ENCODE data around the gene ZNRF4. TPM values are rescaled to one million over a fixed set of nuclear protein-coding genes. Genes with fewer than 3 reads are reported as not detected.
A peak's percentile ranks its signal among the peaks of the same experiment; 100 is the strongest.
"Not testable (repeated sequence)": the region's sequence is repeated elsewhere in the genome, so short reads cannot be mapped to it uniquely, and the experiment has no call there.

The ZNRF4 gene
- not detected for total RNA-seq
- long read RNA-seq, donor 1, result 0 reads
- long read RNA-seq, donor 2, result 0 reads

GRCh38 chr19:5455367-5456129 is at the start of gene ZNRF4:
Gene ZNRF4, plus strand, starts transcription at chr19:5455417. Its CDS starts 75 bp downstream, at chr19:5455492.
- intact Hi-C loops (cut with DNase I), result no loop called here
- no peak for DNase-seq (ENCODE audit: low spot score)

DNA sequence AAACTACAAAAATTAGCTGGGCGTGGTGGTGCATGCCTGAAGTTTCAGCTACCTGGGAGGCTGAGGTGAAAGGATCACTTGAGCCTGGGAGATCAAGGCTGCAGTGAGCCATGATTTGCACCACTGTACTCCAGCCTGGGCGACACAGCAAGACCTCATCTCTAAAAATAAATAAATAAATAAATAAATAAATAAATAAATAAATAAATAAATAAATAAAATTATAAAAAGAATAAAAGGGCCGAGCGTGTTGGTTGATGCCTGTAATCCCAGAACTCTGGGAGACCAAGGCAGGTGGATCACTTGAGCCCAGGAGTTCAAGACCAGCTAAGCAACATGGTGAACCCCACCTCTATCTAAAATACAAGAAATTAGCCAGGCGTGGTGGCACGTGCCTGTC is 49.0 kb upstream of the ZNRF4 start:
- intact Hi-C loops (cut with DNase I); DNase-seq (ENCODE audit: low spot score): not testable (repeated sequence)

DNA sequence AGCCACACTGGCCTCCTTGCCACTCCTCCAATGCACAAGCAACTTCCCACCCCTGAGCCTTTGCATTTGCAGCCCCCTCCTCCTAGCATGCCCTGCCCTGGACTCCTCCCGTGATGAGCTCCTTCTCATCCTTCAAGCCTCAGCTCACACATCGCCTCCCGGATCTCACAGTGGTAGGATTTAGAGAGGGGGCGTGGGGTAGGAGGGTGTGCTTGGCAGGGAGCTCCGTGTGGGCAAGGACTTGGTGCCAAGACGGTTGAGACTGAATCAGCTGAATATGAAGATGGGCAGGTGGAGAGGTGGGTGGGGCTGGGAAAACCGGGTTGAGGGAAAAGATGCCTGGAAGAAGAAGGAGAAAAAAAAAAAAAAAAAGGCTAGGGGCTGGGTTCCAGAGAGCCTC is 48.4 kb upstream of the ZNRF4 start:
- no peak for DNase-seq (ENCODE audit: low spot score)
- intact Hi-C loops (cut with DNase I), result no loop called here

DNA sequence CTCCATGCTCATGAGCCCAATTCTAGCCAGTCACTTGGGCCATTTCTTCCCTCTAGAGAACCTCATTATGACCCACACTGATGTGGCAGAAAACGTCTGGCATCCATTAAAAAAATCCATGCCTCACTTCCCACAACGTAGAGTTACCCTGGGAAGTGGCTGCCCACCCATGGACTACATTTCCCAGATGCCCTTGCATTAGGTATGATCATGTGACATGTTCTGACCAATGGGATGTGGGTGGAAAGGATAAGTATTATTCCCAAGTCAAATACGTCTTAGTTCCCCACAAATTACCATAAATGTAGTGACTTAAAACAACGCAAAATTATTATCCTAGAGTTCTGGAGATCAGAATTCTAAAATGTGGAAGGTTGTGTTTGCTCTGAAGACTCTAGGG is 47.9 kb upstream of the ZNRF4 start:
- intact Hi-C loops (cut with DNase I), result no loop called here

GRCh38 chr19:5417495-5418436 is 37.5 kb upstream of the ZNRF4 start:
- intact Hi-C loops (cut with DNase I), result no loop called here
- no peak for DNase-seq (ENCODE audit: low spot score)

More for the DNA sequence above, 47.9 kb upstream of the ZNRF4 start:
- DNase-seq (ENCODE audit: low spot score), result no peak

- DNase-seq (ENCODE audit: low spot score), result no peak
These were observed 36.5 kb upstream of the ZNRF4 start for GRCh38 chr19:5418677-5419076.

DNA sequence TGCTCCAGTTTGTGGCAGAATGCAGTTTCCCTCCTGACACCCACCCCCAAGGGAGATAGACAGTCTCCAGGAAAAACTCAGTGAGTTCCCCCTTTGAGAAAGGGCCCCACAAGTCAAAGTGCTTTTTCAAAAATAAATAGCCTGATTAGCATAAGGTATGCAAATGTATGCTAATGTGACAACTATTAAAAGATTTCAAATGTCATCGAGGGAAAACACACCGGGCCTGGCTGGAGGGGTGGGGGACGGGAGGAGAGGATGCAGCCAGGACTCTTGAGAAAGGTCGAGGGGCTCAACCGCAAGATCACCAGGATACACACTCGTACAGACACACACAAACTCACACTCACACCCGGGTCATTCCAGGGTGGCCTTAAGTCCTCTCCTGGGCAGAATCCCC is 34.3 kb upstream of the ZNRF4 start:
- intact Hi-C loops (cut with DNase I), result no loop called here

More at GRCh38 chr19:5418677-5419076, 36.5 kb upstream of the ZNRF4 start:
- intact Hi-C loops (cut with DNase I), result no loop called here

DNA sequence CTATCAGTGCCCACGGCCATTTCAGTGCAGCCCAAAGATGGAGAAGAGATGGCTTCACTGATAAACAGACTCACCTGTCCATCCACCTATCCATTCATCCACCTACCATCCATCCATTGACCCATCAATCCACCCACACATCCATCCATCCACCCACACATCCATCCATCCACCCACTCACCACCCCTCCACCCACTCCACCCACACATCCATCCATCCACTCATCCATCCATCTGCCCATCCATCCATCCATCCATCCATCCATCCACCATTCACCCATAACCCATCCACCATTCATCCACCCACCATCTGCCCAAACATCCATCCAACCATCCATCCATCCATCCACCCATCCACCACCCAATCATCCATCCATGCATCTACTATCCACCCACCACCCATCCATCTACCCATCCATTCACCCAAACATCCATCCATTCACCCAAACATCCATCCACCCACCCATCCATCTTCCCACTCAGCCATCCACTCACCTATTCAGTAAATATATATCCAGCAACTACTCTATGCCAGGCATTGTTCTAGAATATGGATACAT is 31.6 kb upstream of the ZNRF4 start:
- intact Hi-C loops (cut with DNase I), result no loop called here
- peak; percentile 17 for DNase-seq (ENCODE audit: low spot score)

More for the DNA sequence above, 34.3 kb upstream of the ZNRF4 start:
- peak; percentile 24 for DNase-seq (ENCODE audit: low spot score)

DNA sequence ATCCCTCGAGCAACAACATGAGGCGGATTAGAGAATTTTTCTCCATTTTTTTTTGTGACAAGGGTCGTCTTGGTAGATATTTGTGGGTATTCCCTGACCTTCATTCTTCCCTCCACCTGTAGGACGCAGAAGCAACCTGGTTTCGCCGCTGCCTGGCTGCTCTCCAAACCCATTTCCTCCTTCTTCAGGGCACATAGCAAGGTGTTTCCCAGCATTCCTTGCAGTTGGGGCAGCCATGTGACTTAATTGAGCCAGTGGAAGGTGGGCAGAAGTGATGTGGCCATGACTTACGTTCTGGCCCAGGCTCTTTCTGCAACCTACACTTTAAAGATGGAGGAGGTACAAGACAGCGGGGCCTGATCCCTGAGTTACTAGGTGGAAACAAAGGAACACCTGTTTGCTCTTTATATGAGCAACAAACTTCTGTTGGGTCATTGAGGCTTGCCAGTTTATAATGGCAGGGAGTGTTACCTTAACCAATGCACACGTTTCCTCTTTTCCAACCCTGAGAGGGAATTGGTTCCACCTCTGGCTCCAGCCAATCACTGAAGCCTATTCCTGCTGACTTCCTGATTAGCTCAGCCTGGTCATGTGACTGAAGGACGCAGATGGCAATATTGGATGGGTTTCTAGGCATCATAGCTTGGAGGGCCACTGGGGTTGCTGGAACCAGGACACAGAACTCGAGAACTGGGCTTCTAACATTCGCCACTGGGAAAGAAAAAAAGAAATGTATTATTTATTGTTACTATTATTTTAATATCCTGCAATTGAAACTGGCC is 30.8 kb upstream of the ZNRF4 start:
- intact Hi-C loops (cut with DNase I), result no loop called here
- DNase-seq (ENCODE audit: low spot score), result peak; percentile 9

DNA sequence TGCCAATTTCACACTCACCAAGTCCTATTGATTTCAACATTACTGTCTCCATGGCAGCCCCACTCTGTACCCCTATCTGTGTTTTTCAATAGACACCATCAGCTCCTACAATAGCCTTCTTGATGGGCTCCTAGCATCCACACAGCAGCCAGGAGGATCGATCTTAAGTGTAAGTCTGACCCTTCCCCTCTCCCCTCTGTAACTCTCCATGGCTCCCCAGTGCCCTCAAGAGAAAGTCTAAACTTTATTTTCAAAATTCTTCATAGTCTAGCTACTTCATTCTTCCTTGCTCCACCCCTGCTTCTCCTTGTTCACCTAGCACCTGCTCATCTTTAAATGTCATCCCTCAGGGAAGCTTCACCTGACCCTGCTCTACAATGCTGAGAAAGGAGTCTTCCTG is 30.0 kb upstream of the ZNRF4 start:
- intact Hi-C loops (cut with DNase I), result no loop called here
- no peak for DNase-seq (ENCODE audit: low spot score)

DNA sequence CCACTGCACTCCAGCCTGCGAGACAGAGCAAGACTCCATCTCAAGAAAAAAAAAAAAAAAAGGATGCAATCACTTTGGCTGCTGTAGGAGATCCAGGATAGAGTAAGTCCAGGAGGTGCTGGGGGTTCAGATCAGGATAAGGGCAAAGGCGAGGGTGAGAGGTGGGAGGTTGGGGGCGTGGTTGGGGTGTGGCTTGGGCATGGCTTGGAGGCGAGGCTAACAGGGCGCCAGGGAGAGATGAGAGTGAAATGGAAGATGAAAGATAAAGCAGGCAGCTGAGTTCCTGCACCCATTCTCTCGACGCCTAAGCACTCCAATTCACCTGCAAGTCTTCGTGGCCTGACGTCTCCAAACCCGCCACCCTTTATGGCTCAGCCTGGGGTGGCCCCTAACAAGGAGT is 25.0 kb upstream of the ZNRF4 start:
- intact Hi-C loops (cut with DNase I), result no loop called here
- DNase-seq (ENCODE audit: low spot score), result no peak

DNA sequence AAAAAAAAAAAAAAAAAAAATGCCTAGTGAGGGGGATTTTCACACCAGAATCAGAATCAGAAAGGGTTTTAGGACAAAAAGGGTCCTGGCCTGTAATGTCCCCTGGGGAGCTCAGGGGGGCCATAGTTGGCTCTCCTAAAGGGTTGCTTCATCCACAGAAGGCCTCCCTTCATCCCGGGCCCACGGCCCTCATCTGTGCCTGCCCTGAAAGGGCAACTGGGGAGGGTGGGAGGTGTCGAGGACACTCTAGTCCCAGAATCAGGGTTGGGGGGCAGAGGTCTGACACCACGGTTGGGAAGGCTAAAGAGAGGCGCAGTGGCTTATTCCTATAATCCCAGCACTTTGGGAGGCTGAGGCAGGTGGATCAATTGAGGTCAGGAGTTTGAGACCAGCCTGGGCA is 22.5 kb upstream of the ZNRF4 start:
- intact Hi-C loops (cut with DNase I), result no loop called here
- no peak for DNase-seq (ENCODE audit: low spot score)

DNA sequence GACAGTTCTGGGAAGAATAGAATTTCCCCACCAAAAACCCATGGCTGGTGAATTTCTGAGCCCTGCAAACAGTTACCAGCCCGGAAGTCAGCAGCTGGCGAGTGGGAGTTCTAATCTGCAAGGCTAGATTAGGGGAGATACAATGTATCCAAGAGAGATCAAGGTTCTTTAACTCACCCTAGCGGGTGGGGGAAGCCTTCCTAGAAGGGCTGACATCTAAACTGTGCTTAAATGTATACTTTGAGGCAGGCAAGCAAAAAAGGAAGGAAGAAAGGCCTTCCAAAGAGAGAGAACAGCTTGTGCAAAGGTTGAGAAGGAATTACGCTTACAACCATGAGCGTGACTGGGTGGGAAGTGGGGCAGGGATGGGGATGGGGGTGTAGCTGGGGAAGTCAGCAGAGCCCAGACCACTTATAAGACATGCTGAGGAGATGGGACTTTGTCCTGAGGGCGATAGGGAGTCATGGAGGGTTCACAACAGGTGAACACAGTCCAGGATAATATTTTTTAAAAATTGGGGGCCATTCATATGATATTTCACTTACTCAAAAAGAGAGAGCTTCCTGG is 20.8 kb upstream of the ZNRF4 start:
- intact Hi-C loops (cut with DNase I), result no loop called here
- DNase-seq (ENCODE audit: low spot score), result no peak

- intact Hi-C loops (cut with DNase I), result no loop called here
- DNase-seq (ENCODE audit: low spot score), result no peak
These were observed 20.1 kb upstream of the ZNRF4 start for GRCh38 chr19:5434970-5435641.

- intact Hi-C loops (cut with DNase I), result no loop called here
- no peak for DNase-seq (ENCODE audit: low spot score)
These were observed 19.6 kb upstream of the ZNRF4 start for GRCh38 chr19:5435642-5436017.

GRCh38 chr19:5436106-5436947 is 18.9 kb upstream of the ZNRF4 start:
- DNase-seq (ENCODE audit: low spot score), result no peak
- intact Hi-C loops (cut with DNase I), result no loop called here

- intact Hi-C loops (cut with DNase I), result no loop called here
- no peak for DNase-seq (ENCODE audit: low spot score)
These were observed 18.3 kb upstream of the ZNRF4 start for GRCh38 chr19:5436948-5437306.

DNA sequence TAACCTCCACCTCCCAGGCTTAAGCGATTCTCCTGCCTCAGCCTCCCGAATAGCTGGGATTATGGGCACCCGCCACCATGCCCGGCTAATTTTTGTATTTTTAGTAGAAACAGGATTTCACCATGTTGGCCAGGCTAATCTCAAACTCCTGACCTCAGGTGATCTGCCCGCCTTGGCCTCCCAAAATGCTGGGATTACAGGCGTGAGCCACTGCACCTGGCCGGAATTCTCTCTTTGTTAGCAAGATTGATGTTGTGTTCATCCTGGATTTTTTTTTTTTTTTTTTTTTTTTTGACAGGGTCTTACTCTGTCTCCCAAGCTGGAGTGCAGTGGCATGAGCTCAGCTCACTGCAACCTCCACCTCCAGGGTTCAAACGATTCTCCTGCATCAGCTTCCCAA is 16.5 kb upstream of the ZNRF4 start:
- DNase-seq (ENCODE audit: low spot score); intact Hi-C loops (cut with DNase I): not testable (repeated sequence)

Data from posterior vena cava (tissue), 2 donors.